CD14-positive monocyte (primary cell): ENCODE measurements around the gene CAMK1D. TPM values are rescaled to one million over a fixed set of nuclear protein-coding genes. Genes with fewer than 3 reads are reported as not detected.

Experiments used
- DNase-seq, 3 donors: peaks; one replicate each; pipeline ENCODE4 v3.0.0-alpha.2; 2011 to 2022
- H2AFZ ChIP-seq: 2 replicates; pipeline ENCODE4 v1.6.0; 2012; ENCODE audit warnings: mild to moderate bottlenecking, low read depth, low read length, inconsistent platforms; ENCODE audit not compliant: insufficient read depth, poor library complexity, severe bottlenecking
- H3K27ac ChIP-seq, 2 donors: 1 replicate in 1 of 2; 2 replicates in 1 of 2; pipeline ENCODE4 v1.5.1; 2012 to 2013; ENCODE audit warnings: low read length in 2 of 2, control low read depth in 1 of 2, inconsistent platforms in 1 of 2, low read depth in 1 of 2, mild to moderate bottlenecking in 1 of 2
- H3K27me3 ChIP-seq, 2 donors: one replicate each; pipeline versions ENCODE4 v1.6.0 to v1.6.1; 2011 to 2013; ENCODE audit warnings: low read length in 2 of 2; ENCODE audit not compliant: control insufficient read depth in 2 of 2, insufficient read depth in 2 of 2
- H3K36me3 ChIP-seq, 2 donors: replicated peaks in 1 of 2; 1 replicate in 1 of 2; 2 replicates in 1 of 2; pipeline versions ENCODE4 v1.5.1 to v1.6.1; 2012 to 2013; ENCODE audit warnings: low read length in 2 of 2, control low read depth in 1 of 2, inconsistent platforms in 1 of 2, mild to moderate bottlenecking in 1 of 2; ENCODE audit not compliant: insufficient read depth in 2 of 2, control insufficient read depth in 1 of 2
- H3K4me1 ChIP-seq, 2 donors: 1 replicate in 1 of 2; 2 replicates in 1 of 2; pipeline versions ENCODE4 v1.5.1 to v1.6.1; 2012 to 2013; ENCODE audit warnings: low read length in 2 of 2, control low read depth in 1 of 2, inconsistent platforms in 1 of 2, mild to moderate bottlenecking in 1 of 2, moderate library complexity in 1 of 2; ENCODE audit not compliant: insufficient read depth in 2 of 2, control insufficient read depth in 1 of 2
- H3K4me2 ChIP-seq: replicated peaks from 2 replicates; pipeline ENCODE3; 2012; ENCODE audit warnings: low read length, moderate library complexity, mild to moderate bottlenecking; ENCODE audit not compliant: poor library complexity, severe bottlenecking; ENCODE audit errors: extremely low read depth
- H3K4me3 ChIP-seq, 3 experiments: fragments of 200-600 bp in 1 of 3; sonication (generic) in 1 of 3; replicated peaks in 1 of 3; 1 replicate in 2 of 3; 2 replicates in 1 of 3; pipeline ENCODE4 v1.5.1; 2011 to 2013; ENCODE audit warnings: low read length in 3 of 3, mild to moderate bottlenecking in 3 of 3, control low read depth in 2 of 3, low read depth in 2 of 3, inconsistent platforms in 1 of 3, moderate library complexity in 1 of 3
- H3K79me2 ChIP-seq: 2 replicates; pipeline ENCODE4 v1.6.0; 2012; ENCODE audit warnings: mild to moderate bottlenecking, control low read depth, inconsistent platforms, low read length, moderate library complexity; ENCODE audit not compliant: insufficient read depth
- H3K9ac ChIP-seq: 2 replicates; pipeline ENCODE4 v1.6.0; 2017; ENCODE audit warnings: low read length, mild to moderate bottlenecking; ENCODE audit not compliant: insufficient read depth, poor library complexity, severe bottlenecking
- H3K9me3 ChIP-seq, 2 donors: replicated peaks in 1 of 2; 1 replicate in 1 of 2; 2 replicates in 1 of 2; pipeline versions ENCODE4 v1.5.1 to v1.6.1; 2012 to 2013; ENCODE audit warnings: low read length in 2 of 2, control low read depth in 1 of 2; ENCODE audit not compliant: control insufficient read depth in 1 of 2, insufficient read depth in 1 of 2
- H4K20me1 ChIP-seq: 2 replicates; pipeline ENCODE4 v1.6.0; 2012; ENCODE audit warnings: mild to moderate bottlenecking, low read length, control low read depth, moderate library complexity; ENCODE audit not compliant: insufficient read depth
- H3K27ac Mint-ChIP-seq, 7 donors: one replicate each; pipeline ENCODE4 v1.8.0; 2020; ENCODE audit warnings: mild to moderate bottlenecking in 7 of 7, mixed read lengths in 7 of 7, moderate library complexity in 6 of 7, inconsistent platforms in 2 of 7
- H3K27me3 Mint-ChIP-seq, 3 donors: one replicate each; pipeline ENCODE4 v1.8.0; 2021 to 2022; ENCODE audit warnings: low read depth in 3 of 3, mild to moderate bottlenecking in 3 of 3, mixed read lengths in 3 of 3, moderate library complexity in 3 of 3, inconsistent platforms in 1 of 3
- H3K36me3 Mint-ChIP-seq, 2 donors: one replicate each; pipeline ENCODE4 v1.8.0; 2020; ENCODE audit warnings: mixed read lengths in 2 of 2, inconsistent platforms in 1 of 2, mild to moderate bottlenecking in 1 of 2
- H3K4me1 Mint-ChIP-seq: one replicate; pipeline ENCODE4 v1.8.0; 2020; ENCODE audit warnings: mild to moderate bottlenecking, mixed read lengths
- H3K4me3 Mint-ChIP-seq, 2 donors: one replicate each; pipeline ENCODE4 v1.8.0; 2020; ENCODE audit warnings: mild to moderate bottlenecking in 2 of 2, mixed read lengths in 2 of 2, moderate library complexity in 1 of 2
- H3K9me3 Mint-ChIP-seq, 7 donors: one replicate each; pipeline ENCODE4 v1.8.0; 2020 to 2022; ENCODE audit warnings: mixed read lengths in 7 of 7, mild to moderate bottlenecking in 6 of 7, moderate library complexity in 6 of 7, inconsistent platforms in 2 of 7
- WGBS: methylation state at CpG from one replicate; pipeline ENCODE4 v1.1.5; 2013; ENCODE audit warnings: missing lambda C conversion rate; ENCODE audit not compliant: insufficient coverage; 5-methylcytosine and 5-hydroxymethylcytosine counted together
- intact Hi-C, 2 donors: fragments of 100-400 bp; cut with micrococcal nuclease; formaldehyde crosslinking; loops; one replicate each; pipeline versions ENCODE4 v1.15.0 to v1.15.1; 2023
- polyA plus RNA-seq, 3 donors: library from polyadenylated mRNA; depleted of rRNA in 1 of 3; unstranded in 2 of 3; stranded (reverse) in 1 of 3; fragments of 300-500 nt in 2 of 3; fragments of >200 nt in 1 of 3; fragmentation: Illumina TruSeq in 2 of 3; gene quantifications; 1 replicate in 2 of 3; 2 replicates in 1 of 3; pipeline ENCODE4 v1.2.3, GENCODE V29; 2012 to 2021
- TF ChIP-seq, protein P1 (sequence below): fragments of 200-600 bp; IDR thresholded peaks from one replicate; pipeline ENCODE4 v1.8.0; 2022; ENCODE audit warnings: antibody characterized with exemption, mild to moderate bottlenecking

Gene CAMK1D
- polyA plus RNA-seq, 3 donors = 6.7 to 11.8 (median 7.1) TPM

DNA sequence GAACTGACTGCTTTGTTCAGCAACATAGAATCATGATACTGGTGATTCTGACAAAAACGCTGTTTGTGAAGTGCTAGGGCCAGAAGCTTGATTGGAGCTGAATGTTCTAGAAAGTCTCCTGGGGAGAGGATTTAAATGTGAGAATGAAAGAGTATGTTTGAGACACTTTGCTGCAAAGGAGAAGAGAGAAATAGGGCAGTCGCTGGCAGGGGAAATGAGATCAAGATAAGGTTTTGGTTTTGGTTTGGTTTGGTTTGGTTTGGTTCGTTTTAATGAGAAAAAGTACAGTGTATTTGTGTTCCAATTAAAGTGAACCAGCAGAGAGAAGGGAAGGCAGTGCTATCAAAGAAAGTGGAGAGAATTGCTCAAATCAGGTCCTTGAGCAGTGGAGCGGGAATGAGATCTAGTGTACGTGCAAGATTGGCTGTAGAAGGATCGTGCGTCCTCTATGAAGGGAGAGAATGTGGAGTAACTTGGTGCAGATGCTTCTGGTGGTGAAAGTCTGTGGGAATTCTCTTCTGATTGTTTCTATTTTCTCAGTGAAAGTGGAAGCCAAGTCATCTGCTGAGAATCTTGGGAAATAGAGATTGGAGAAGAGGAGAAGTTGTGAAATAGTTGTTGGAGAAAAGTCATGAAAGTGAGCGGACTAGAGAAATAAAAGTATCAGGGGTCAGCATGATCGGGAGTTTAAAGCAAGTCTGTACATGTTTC lies 381.6 kb downstream of the CAMK1D start:
- DNase-seq = no peak
- no peaks in the 10 kb centered on the region for H3K36me3 Mint-ChIP-seq
- Histone ChIP-seq H3K9ac (no peak overlapping the region), H2AFZ (no peak overlapping the region), H3K9me3 (peaks cover 0 to 7% of the 10 kb centered on the region in 2 donors), H3K4me1 (no peaks in the 10 kb centered on the region), H3K79me2 (no peaks in the 10 kb centered on the region), H4K20me1 (no peaks in the 10 kb centered on the region), H3K4me3 (no peak overlapping the region), H3K4me2 (no peak overlapping the region), H3K27me3 (no peaks in the 10 kb centered on the region), H3K27ac (no peak overlapping the region), H3K36me3 (no peaks in the 10 kb centered on the region)
- H3K4me3 Mint-ChIP-seq = no peak overlapping the region
- intact Hi-C loops = no loop called here
- 72% methylated on average over 9 of the region's 9 CpGs for whole genome bisulfite sequencing
- H3K9me3 Mint-ChIP-seq = peaks cover 0 to 7% (median 3%) of the 10 kb centered on the region in 7 donors
- no peaks in the 10 kb centered on the region for H3K4me1 Mint-ChIP-seq
- no peaks in the 10 kb centered on the region for H3K27me3 Mint-ChIP-seq
- TF ChIP-seq, protein P1, sequence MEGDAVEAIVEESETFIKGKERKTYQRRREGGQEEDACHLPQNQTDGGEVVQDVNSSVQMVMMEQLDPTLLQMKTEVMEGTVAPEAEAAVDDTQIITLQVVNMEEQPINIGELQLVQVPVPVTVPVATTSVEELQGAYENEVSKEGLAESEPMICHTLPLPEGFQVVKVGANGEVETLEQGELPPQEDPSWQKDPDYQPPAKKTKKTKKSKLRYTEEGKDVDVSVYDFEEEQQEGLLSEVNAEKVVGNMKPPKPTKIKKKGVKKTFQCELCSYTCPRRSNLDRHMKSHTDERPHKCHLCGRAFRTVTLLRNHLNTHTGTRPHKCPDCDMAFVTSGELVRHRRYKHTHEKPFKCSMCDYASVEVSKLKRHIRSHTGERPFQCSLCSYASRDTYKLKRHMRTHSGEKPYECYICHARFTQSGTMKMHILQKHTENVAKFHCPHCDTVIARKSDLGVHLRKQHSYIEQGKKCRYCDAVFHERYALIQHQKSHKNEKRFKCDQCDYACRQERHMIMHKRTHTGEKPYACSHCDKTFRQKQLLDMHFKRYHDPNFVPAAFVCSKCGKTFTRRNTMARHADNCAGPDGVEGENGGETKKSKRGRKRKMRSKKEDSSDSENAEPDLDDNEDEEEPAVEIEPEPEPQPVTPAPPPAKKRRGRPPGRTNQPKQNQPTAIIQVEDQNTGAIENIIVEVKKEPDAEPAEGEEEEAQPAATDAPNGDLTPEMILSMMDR = no peak
- no peak overlapping the region for H3K27ac Mint-ChIP-seq

DNA sequence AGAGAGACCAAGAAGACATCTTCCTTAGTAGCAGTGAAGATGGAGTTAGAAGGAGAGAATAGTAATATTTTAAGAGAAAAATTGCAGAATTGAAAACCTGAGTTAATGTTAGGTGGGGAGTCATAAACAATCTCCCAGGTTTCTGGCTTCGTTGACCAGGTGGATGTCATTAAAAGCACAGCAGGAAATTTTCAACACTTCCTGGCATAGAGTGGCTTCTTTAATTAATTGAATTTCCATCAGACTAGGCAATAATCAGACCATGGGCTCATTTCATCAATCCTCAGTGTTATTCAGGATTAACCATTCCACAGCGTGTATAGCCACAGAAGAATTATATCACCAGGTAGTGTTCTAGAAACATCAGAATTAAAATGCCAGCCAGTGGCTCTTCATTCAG lies 383.9 kb downstream of the CAMK1D start:
- Histone ChIP-seq H3K27me3 (no peaks in the 10 kb centered on the region), H3K27ac (no peak overlapping the region), H3K36me3 (no peaks in the 10 kb centered on the region), H3K4me1 (no peaks in the 10 kb centered on the region), H3K9ac (no peak overlapping the region), H3K4me2 (no peak overlapping the region), H3K9me3 (peaks cover 0 to 7% of the 10 kb centered on the region in 2 donors), H2AFZ (no peak overlapping the region), H3K4me3 (no peak overlapping the region), H4K20me1 (no peaks in the 10 kb centered on the region), H3K79me2 (no peaks in the 10 kb centered on the region)
- intact Hi-C loops = no loop called here
- TF ChIP-seq, protein P1 = no peak
- H3K4me1 Mint-ChIP-seq = no peaks in the 10 kb centered on the region
- 100% methylated on average over 1 of the region's 2 CpGs for WGBS
- no peaks in the 10 kb centered on the region for H3K27me3 Mint-ChIP-seq
- no peak overlapping the region for H3K4me3 Mint-ChIP-seq
- peaks cover 0 to 7% (median 3%) of the 10 kb centered on the region in 7 donors for H3K9me3 Mint-ChIP-seq
- H3K27ac Mint-ChIP-seq = no peak overlapping the region
- H3K36me3 Mint-ChIP-seq = no peaks in the 10 kb centered on the region
- no peak for DNase-seq
